ENCODE results near the gene LIN28B. TPM values are rescaled to one million over a fixed set of nuclear protein-coding genes. Genes with fewer than 3 reads are reported as not detected.

The LIN28B gene
- total RNA-seq, 1 experiment from 2014 or later: 0.25 TPM

DNA sequence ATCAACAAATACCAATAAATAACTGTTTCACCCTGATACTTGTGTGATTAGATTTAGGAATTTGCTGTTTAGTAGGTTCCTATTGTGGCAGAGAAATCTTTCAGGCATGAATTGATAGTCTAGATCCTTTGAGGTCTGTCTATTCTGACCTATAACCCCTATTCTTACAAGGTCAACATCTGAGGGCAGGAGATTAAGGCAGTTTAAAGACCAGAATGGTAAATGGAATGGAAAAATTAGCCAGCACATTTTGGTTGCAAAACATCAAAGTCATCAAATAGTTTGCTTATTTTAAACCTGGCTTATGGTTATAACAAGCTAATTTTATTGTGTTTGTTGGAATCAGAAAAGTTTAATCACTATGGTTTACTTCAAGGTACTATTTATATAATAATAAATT is 78.4 kb downstream of the LIN28B start:
- no peaks in the 10 kb centered on the region for H3K27me3 ChIP-seq (ENCODE audit: insufficient read depth, low read length)
- H3K9me2 ChIP-seq (ENCODE audit: insufficient read depth): no peaks in the 10 kb centered on the region
- no peak for TF ChIP-seq POLR2A (IDR thresholded peaks at IDR 0.05; ENCODE audit: borderline replicate concordance, extremely low read depth, insufficient read depth, insufficient read length)
- no peak overlapping the region for H3K4me3 ChIP-seq (replicated peaks in 1 of 2; ENCODE audit: low read depth in 1 of 2, low read length in 2 of 2)
- BruUV-seq (replicated peaks): no TSS peak
- no peak overlapping the region for H3K4me2 ChIP-seq (ENCODE audit: low read length)
- H4K20me1 ChIP-seq (ENCODE audit: insufficient read depth): no peaks in the 10 kb centered on the region
- ChIA-PET POLR2A (no interaction called here), RAD21 (ENCODE audit: low non-redundant PET in 1 of 2, low total read pairs in 2 of 2, uncharacterized antibody in 2 of 2, unreplicated experiment in 2 of 2) (no interaction called here), CTCF (no interaction called here)
- H3K4me1 ChIP-seq (ENCODE audit: control insufficient read depth in 1 of 2, insufficient read depth in 2 of 2, low read length in 2 of 2): no peaks in the 10 kb centered on the region
- intact Hi-C loops (cut with micrococcal nuclease): no loop called here
- H3K36me3 ChIP-seq (ENCODE audit: control insufficient read depth in 1 of 2, insufficient read depth in 2 of 2, low read length in 2 of 2): no peaks in the 10 kb centered on the region
- H3K27ac ChIP-seq (ENCODE audit: low read depth, low read length): no peak overlapping the region
- peak overlapping the region; percentile 41 for H2AFZ ChIP-seq (ENCODE audit: low read depth, low read length, poor library complexity, severe bottlenecking)
- DNase-seq (ENCODE audit: low read depth, low spot score): no peak
- H3K9me3 ChIP-seq (ENCODE audit: control insufficient read depth in 1 of 2, insufficient read depth in 1 of 2, low read depth in 1 of 2, low read length in 2 of 2): no peaks in the 10 kb centered on the region
- H3K79me2 ChIP-seq (ENCODE audit: insufficient read depth, low read length): no peaks in the 10 kb centered on the region
- no peak for ATAC-seq
- no peak overlapping the region for H3K9ac ChIP-seq (ENCODE audit: low read length)

DNA sequence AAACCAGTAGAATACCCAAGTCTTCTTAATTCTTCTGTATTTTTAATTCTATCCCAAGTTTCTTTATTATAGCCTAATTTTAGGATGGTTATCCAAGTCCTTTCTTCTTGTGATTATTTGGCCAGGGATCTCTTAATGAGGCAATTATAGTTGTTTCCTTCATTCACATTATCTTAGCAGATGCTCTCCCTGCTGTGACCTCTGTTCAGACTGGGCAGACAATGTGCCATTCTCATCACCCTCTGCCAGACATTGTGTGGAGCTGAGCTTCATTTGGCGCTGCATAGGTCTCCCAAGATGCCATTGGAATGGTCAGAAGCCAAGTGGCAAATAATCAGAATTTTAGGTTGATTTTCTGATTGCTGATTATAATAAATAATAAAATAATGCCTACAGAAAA is 79.4 kb downstream of the LIN28B start:
- DNase-seq (ENCODE audit: low read depth, low spot score): no peak
- intact Hi-C loops (cut with micrococcal nuclease): no loop called here
- TF ChIP-seq, protein P1, sequence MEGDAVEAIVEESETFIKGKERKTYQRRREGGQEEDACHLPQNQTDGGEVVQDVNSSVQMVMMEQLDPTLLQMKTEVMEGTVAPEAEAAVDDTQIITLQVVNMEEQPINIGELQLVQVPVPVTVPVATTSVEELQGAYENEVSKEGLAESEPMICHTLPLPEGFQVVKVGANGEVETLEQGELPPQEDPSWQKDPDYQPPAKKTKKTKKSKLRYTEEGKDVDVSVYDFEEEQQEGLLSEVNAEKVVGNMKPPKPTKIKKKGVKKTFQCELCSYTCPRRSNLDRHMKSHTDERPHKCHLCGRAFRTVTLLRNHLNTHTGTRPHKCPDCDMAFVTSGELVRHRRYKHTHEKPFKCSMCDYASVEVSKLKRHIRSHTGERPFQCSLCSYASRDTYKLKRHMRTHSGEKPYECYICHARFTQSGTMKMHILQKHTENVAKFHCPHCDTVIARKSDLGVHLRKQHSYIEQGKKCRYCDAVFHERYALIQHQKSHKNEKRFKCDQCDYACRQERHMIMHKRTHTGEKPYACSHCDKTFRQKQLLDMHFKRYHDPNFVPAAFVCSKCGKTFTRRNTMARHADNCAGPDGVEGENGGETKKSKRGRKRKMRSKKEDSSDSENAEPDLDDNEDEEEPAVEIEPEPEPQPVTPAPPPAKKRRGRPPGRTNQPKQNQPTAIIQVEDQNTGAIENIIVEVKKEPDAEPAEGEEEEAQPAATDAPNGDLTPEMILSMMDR (IDR thresholded peaks at IDR 0.05 in 2 of 3, conservative IDR thresholded peaks at IDR 0.05 in 1 of 3; ENCODE audit: borderline replicate concordance in 1 of 3, insufficient read depth in 1 of 3, low read depth in 2 of 3, low read length in 2 of 3): no peak
- TF ChIP-seq, protein P2, sequence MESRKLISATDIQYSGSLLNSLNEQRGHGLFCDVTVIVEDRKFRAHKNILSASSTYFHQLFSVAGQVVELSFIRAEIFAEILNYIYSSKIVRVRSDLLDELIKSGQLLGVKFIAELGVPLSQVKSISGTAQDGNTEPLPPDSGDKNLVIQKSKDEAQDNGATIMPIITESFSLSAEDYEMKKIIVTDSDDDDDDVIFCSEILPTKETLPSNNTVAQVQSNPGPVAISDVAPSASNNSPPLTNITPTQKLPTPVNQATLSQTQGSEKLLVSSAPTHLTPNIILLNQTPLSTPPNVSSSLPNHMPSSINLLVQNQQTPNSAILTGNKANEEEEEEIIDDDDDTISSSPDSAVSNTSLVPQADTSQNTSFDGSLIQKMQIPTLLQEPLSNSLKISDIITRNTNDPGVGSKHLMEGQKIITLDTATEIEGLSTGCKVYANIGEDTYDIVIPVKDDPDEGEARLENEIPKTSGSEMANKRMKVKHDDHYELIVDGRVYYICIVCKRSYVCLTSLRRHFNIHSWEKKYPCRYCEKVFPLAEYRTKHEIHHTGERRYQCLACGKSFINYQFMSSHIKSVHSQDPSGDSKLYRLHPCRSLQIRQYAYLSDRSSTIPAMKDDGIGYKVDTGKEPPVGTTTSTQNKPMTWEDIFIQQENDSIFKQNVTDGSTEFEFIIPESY (IDR thresholded peaks at IDR 0.05; ENCODE audit: extremely low read depth, insufficient replicate concordance, low read length): no peak
- TF ChIP-seq SIN3A (IDR thresholded peaks at IDR 0.05; ENCODE audit: low read depth) (no peak), EZH2 (IDR thresholded peaks at IDR 0.05) (no peak), YY1 (IDR thresholded peaks at IDR 0.05; ENCODE audit: extremely low read depth, insufficient replicate concordance, low read depth, low read length) (no peak), EGR1 (IDR thresholded peaks at IDR 0.05; ENCODE audit: low read depth) (no peak), ZNF274 (IDR thresholded peaks at IDR 0.05; ENCODE audit: low read depth, low read length) (no peak), RAD21 (IDR thresholded peaks at IDR 0.05; ENCODE audit: low read depth) (no peak), SP1 (IDR thresholded peaks at IDR 0.05; ENCODE audit: low read depth) (no peak), CEBPB (IDR thresholded peaks at IDR 0.05; ENCODE audit: low read depth) (no peak), POLR2A (IDR thresholded peaks at IDR 0.05; ENCODE audit: borderline replicate concordance, extremely low read depth, insufficient read depth, insufficient read length) (no peak), SRF (IDR thresholded peaks at IDR 0.05; ENCODE audit: low read depth) (no peak)
- TF ChIP-seq, protein P3, sequence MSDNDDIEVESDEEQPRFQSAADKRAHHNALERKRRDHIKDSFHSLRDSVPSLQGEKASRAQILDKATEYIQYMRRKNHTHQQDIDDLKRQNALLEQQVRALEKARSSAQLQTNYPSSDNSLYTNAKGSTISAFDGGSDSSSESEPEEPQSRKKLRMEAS (IDR thresholded peaks at IDR 0.05): no peak
- TF ChIP-seq, protein P4, sequence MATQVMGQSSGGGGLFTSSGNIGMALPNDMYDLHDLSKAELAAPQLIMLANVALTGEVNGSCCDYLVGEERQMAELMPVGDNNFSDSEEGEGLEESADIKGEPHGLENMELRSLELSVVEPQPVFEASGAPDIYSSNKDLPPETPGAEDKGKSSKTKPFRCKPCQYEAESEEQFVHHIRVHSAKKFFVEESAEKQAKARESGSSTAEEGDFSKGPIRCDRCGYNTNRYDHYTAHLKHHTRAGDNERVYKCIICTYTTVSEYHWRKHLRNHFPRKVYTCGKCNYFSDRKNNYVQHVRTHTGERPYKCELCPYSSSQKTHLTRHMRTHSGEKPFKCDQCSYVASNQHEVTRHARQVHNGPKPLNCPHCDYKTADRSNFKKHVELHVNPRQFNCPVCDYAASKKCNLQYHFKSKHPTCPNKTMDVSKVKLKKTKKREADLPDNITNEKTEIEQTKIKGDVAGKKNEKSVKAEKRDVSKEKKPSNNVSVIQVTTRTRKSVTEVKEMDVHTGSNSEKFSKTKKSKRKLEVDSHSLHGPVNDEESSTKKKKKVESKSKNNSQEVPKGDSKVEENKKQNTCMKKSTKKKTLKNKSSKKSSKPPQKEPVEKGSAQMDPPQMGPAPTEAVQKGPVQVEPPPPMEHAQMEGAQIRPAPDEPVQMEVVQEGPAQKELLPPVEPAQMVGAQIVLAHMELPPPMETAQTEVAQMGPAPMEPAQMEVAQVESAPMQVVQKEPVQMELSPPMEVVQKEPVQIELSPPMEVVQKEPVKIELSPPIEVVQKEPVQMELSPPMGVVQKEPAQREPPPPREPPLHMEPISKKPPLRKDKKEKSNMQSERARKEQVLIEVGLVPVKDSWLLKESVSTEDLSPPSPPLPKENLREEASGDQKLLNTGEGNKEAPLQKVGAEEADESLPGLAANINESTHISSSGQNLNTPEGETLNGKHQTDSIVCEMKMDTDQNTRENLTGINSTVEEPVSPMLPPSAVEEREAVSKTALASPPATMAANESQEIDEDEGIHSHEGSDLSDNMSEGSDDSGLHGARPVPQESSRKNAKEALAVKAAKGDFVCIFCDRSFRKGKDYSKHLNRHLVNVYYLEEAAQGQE (IDR thresholded peaks at IDR 0.05; ENCODE audit: low read depth): no peak

More for the DNA sequence above, 79.4 kb downstream of the LIN28B start:
- ATAC-seq: no peak
- H3K4me1 ChIP-seq (ENCODE audit: control insufficient read depth in 1 of 2, insufficient read depth in 2 of 2, low read length in 2 of 2): no peaks in the 10 kb centered on the region
- CTCF ChIA-PET: no interaction called here
- no peaks in the 10 kb centered on the region for H3K27me3 ChIP-seq (ENCODE audit: insufficient read depth, low read length)
- H4K20me1 ChIP-seq (ENCODE audit: insufficient read depth): no peaks in the 10 kb centered on the region
- no peak overlapping the region for H3K4me2 ChIP-seq (ENCODE audit: low read length)
- no peaks in the 10 kb centered on the region for H3K9me3 ChIP-seq (ENCODE audit: control insufficient read depth in 1 of 2, insufficient read depth in 1 of 2, low read depth in 1 of 2, low read length in 2 of 2)
- POLR2A ChIA-PET: no interaction called here
- no peak overlapping the region for H3K4me3 ChIP-seq (replicated peaks in 1 of 2; ENCODE audit: low read depth in 1 of 2, low read length in 2 of 2)
- no TSS peak for BruUV-seq (replicated peaks)
- H2AFZ ChIP-seq (ENCODE audit: low read depth, low read length, poor library complexity, severe bottlenecking): no peak overlapping the region
- no peak overlapping the region for H3K27ac ChIP-seq (ENCODE audit: low read depth, low read length)
- H3K79me2 ChIP-seq (ENCODE audit: insufficient read depth, low read length): no peaks in the 10 kb centered on the region
- no peaks in the 10 kb centered on the region for H3K9me2 ChIP-seq (ENCODE audit: insufficient read depth)
- H3K36me3 ChIP-seq (ENCODE audit: control insufficient read depth in 1 of 2, insufficient read depth in 2 of 2, low read length in 2 of 2): no peaks in the 10 kb centered on the region
- RAD21 ChIA-PET (ENCODE audit: low non-redundant PET in 1 of 2, low total read pairs in 2 of 2, uncharacterized antibody in 2 of 2, unreplicated experiment in 2 of 2): no interaction called here
- no peak overlapping the region for H3K9ac ChIP-seq (ENCODE audit: low read length)

Data from HCT116 (cell line).